HepG2 (cell line): ENCODE results near the gene SLC7A6OS.

Experiments used
- ZNF274 ChIP-seq: sonication (generic); formaldehyde crosslinking; IDR thresholded peaks from 2 replicates; pipeline ENCODE4 v1.5.1; 2020; ENCODE audit warnings: mild to moderate bottlenecking, missing genetic modification reagents
- ZSCAN20 ChIP-seq: sonication (generic); formaldehyde crosslinking; IDR thresholded peaks from 2 replicates; pipeline ENCODE4 v1.4.0; 2020; ENCODE audit warnings: missing genetic modification reagents, mild to moderate bottlenecking, borderline replicate concordance
- TF ChIP-seq, protein P1 (sequence below): IDR thresholded peaks from 2 replicates; pipeline ENCODE4 v1.6.1; 2016; ENCODE audit warnings: mild to moderate bottlenecking, missing biosample characterization, missing genetic modification reagents

DNA sequence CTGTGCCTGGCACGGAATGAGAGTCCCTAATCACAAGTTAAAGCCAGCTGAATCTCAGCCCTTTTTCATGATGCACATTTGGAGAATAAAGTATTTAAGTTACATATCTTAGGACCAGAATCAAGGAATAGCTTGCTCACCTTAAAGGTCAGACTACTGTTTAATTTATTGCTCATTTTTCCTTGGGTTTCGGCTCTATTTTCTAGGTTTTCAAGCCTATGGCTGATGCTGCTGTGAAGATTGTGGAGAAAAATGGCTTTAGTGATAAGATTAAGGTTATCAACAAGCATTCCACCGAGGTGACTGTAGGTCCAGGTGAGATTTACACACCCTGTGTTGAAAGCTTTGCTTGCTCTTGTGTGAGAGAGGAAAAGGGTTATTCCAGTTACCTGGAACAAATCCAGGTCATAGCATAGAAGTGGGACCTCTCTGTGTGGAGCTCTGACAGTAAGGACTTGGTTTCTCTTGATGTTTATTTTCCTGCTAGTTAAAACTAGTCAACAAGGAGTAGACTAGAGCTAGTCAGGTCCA lies 18.2 kb upstream of the SLC7A6OS start:
- TF ChIP-seq ZSCAN20 (CRISPR knock-in tag) (no peak), ZNF274 (CRISPR knock-in tag) (no peak)
- TF ChIP-seq, protein P1, sequence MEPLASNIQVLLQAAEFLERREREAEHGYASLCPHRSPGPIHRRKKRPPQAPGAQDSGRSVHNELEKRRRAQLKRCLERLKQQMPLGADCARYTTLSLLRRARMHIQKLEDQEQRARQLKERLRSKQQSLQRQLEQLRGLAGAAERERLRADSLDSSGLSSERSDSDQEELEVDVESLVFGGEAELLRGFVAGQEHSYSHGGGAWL (CRISPR knock-in tag): no peak
